NCI-H1436 treated with DMSO at 0.1 percent for 48 hours (cell line): Measurements from ENCODE around the gene CHST11.
A peak's percentile ranks its signal among the peaks of the same experiment; 100 is the strongest.

Experiments
- DNase-seq: peaks from one replicate; lab custom pipeline; 2025; lab: John Stamatoyannopoulos, UW

Gene CHST11

GRCh38 chr12:104676636-104677035 is 219.9 kb downstream of the CHST11 start:
- no peak for DNase-seq

DNA sequence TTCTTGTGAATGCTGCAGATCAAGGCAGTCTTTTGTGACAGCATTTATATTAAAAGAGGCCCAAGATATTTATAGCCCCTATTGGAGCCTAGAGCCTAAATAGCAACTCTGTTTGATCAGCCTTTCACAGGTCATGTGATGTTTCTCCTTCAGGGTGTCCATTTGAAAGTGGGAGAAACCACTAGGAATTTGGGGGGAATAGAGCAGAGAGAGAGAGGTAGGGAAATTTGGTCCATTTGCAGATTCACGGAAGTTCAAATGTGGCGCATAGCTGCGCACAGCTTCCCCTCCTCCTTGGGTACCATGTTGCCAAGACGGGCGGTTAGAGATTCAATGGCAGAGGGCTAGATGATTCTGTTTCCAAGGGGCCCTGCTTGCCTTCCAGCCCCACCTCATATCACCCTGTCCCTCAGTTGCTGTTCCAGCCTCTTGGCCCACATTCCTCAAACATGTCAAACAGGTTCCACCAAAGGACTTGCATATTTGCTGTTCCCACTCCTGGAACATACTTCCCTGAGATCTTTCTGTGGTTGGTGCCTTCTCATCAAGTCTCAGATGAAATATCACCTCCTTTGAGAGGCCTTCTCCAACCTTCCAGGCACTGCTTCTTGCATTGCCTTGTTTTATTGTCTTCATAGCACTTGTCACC is 220.8 kb downstream of the CHST11 start:
- DNase-seq = no peak

- DNase-seq = no peak
These were observed 223.3 kb downstream of the CHST11 start for GRCh38 chr12:104680070-104680469.

- no peak for DNase-seq
These were observed 223.7 kb downstream of the CHST11 start for GRCh38 chr12:104680491-104680890.

- DNase-seq = no peak
These were observed 224.4 kb downstream of the CHST11 start for GRCh38 chr12:104681012-104681690.

- no peak for DNase-seq
These were observed 226.1 kb downstream of the CHST11 start for GRCh38 chr12:104682790-104683279.

GRCh38 chr12:104683831-104684503 is 227.2 kb downstream of the CHST11 start:
- DNase-seq = no peak

DNA sequence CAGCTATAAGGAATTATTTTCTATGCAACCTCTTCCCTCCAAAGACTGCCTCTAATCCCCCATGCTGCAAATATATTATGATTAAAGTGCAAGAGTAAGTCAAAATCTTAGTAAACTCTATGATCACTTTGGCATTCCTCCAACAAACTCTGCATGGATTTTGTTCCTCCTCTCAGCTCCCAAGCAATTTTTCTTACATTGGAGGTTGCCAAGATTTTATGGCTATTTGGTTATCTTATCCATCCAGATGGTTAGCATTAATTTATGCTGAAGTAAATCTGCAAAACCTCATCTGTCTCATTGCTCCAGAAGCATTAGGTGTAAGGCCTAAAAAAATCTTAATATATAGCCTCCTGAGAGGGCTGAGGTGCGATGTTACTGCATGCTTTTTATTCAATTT is 228.1 kb downstream of the CHST11 start:
- DNase-seq = no peak

DNA sequence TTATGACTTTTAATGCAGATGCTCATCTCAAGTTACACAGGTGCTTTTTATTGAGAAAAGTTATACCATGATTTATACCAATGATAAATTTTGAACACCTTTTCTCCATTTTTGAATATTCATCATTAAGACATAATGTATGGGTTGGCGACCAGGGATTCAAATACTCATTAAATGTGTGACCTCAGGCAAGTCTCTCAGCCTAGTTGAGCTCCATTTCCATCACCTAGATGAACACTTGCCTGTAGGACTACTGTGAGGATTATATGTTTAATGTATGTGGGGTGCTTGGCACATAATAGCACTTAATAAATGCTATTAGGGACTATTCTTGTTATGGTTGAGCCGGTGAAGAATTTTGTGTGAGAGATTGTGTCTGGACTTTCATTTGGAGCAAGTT is 228.6 kb downstream of the CHST11 start:
- DNase-seq = no peak

DNA sequence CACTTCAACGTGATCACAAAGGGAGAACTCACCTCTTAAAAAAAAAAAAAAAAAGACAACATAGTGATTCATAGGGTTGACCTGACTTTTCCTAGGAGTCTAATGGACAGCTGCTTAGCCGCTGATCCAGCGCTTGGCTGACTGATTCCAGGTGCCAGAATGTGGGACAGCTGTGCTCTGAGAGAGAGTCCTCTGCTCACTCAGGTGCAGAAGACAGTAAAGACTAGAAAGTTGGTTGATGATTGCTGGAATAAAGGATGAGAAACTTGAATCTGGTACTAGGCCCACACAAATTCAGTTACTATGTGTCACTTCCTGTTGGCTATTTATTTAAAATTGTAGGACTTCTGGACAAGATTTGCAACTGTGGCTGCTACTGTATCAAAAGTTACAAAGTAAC is 229.4 kb downstream of the CHST11 start:
- no peak for DNase-seq

DNA sequence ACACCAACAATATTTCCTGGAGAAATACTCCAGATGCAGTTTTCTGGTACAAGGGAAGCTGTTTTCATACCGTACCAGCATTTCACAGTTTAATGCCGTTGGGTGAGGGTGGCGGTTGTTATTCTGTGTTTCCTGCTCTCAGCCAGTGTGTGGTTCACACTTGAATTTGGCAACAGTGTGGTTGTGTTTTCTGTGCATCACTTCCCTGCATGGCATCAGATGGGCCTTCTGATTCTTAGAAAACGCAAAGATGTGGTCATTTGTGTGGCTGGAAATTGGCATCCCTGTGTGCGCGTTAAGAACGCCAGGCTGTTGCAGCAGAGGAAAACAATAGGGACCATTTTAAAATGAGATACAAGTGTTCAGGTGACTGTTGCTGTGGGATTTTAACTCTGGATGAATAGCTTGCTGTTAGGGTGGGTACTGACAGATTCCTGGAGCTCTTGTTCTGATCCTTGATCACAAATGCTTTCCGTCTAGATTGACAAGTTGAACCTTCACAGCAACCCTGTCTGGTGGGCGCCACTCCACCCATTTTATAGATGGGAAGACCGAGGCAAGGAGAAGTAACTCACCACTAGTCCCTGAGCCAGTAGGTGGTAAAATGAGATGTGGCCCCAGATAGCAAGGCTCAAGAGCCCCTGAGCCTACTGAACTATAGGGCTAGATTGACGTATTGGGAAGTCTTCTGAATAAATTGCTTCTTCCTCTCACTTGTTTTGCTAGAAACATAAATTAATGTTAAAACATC is 231.2 kb downstream of the CHST11 start:
- DNase-seq = no peak

GRCh38 chr12:104689635-104690034 is 232.9 kb downstream of the CHST11 start:
- no peak for DNase-seq

DNA sequence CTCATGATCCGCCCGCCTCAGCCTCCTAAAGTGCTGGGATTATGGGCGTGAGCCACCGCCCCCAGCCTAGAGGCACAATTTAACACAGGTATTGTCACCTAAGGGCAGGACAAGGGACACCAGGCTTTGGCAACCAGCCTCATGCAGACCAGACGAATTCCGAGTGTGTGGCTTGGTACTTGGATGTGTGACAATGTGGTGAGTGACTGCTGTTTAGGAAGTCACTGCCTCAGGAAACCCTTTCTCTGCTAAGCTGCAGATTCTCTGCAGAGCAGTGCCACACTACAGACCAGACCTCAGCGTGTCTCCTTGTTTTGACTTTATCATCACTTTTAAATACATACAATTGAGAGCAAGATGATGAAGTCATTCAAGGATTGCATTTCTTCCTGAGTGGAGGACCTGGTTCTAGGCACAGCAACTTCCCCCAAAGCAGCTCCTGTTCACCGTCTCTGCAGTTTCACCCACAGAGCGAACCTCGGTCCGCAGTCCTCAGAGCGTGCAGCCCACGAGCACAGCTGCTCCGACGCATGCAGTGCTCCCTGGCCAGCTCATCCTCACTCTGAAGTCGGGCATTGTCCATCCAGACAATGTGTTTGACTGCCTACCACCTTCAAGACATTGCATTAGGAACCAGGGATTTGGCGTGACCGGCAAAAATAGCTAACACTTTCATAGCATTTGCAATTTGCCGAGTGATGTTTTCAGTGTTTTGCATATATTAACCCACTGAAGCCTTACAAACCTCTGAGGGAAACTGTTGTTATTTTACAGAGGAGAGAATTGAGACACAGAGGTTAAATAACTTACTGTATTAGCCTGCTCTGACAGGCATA is 235.2 kb downstream of the CHST11 start:
- DNase-seq = no peak

GRCh38 chr12:104692557-104693218 is 235.9 kb downstream of the CHST11 start:
- DNase-seq = no peak

- DNase-seq = no peak
These were observed 236.7 kb downstream of the CHST11 start for GRCh38 chr12:104693493-104693892.

DNA sequence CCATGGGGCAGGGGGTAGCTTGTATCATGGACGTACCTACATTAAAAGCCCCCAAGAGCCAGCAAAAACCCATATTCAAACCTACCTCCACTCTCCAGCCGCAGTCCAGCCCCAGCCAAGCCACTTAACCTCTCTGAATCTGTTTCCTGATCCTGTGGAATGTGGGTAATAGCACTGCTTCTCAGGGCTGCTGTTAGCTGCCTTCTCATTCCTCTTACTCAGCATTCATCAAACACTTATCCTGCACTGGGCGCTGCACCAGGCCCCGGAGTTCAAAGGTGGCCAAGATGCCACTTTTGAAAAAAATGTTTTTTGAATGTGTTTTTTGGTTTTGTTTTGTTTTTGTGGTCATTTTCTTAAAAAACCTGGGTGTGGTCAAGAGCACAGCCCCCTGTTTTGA is 237.4 kb downstream of the CHST11 start:
- no peak for DNase-seq

- no peak for DNase-seq
These were observed 238.0 kb downstream of the CHST11 start for GRCh38 chr12:104694711-104695110.

- peak; percentile 23 for DNase-seq
These were observed 238.9 kb downstream of the CHST11 start for GRCh38 chr12:104695453-104696148.

DNA sequence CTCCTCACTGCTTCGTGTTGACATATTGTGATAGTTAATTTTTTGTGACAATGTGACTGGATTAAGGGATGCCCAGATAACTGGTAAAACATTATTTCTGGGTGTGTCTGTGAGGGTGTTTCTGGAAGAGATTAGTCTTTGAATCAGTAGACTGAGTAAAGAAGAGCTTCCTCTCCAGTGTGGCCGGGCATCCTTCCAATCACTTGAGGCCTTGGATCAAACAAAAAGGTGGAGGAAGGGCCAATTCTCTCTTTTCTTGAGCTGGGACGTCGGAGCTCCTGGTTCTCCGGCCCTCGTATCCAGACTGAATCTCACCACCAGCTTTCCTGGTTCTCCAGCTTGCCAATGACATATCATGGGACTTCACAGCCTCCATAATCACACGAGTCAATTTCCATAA is 240.4 kb downstream of the CHST11 start:
- no peak for DNase-seq

GRCh38 chr12:104698871-104699270 is 242.1 kb downstream of the CHST11 start:
- DNase-seq = no peak
